CD8-positive, alpha-beta memory T cell (primary cell): ENCODE data around the gene ABHD2. TPM values are rescaled to one million over a fixed set of nuclear protein-coding genes. Genes with fewer than 3 reads are reported as not detected.

ENCODE experiments used
- CTCF ChIA-PET: fragments of 350-600 bp; sonication (Branson Sonifier 250); formaldehyde crosslinking; loops from one replicate; lab custom pipeline; 2021; ENCODE audit warnings: antibody characterized with exemption; lab: Charles Lee
- POLR2A ChIA-PET: fragments of 350-600 bp; sonication (Branson Sonifier 250); formaldehyde crosslinking; loops from one replicate; lab custom pipeline; 2021; ENCODE audit warnings: antibody characterized with exemption; lab: Charles Lee
- DNase-seq, 5 donors: peaks; one replicate each; pipeline versions ENCODE4 v3.0.0 to v3.0.0-alpha.2; 2020 to 2022; ENCODE audit warnings: mixed read lengths in 1 of 5
- H3K27ac ChIP-seq: one replicate; pipeline ENCODE4 v1.7.0; 2013; ENCODE audit warnings: low read depth, mild to moderate bottlenecking, low read length, moderate library complexity
- H3K27me3 ChIP-seq: 2 replicates; pipeline ENCODE4 v1.7.0; 2013; ENCODE audit warnings: low read length, mild to moderate bottlenecking; ENCODE audit not compliant: insufficient read depth, poor library complexity, severe bottlenecking
- H3K36me3 ChIP-seq: 2 replicates; pipeline ENCODE4 v1.7.0; 2013; ENCODE audit warnings: mild to moderate bottlenecking, low read length, moderate library complexity; ENCODE audit not compliant: insufficient read depth
- H3K4me1 ChIP-seq: 2 replicates; pipeline ENCODE4 v1.7.0; 2013; ENCODE audit warnings: mild to moderate bottlenecking, low read length, moderate library complexity; ENCODE audit not compliant: insufficient read depth
- H3K4me3 ChIP-seq: 2 replicates; pipeline ENCODE4 v1.7.0; 2013; ENCODE audit warnings: mild to moderate bottlenecking, low read length
- H3K9me3 ChIP-seq: 2 replicates; pipeline ENCODE4 v1.7.0; 2013; ENCODE audit warnings: mild to moderate bottlenecking, low read length
- H3K27ac Mint-ChIP-seq, 8 donors: one replicate each; pipeline ENCODE4 v1.8.0; 2020 to 2021; ENCODE audit warnings: mixed read lengths in 8 of 8, mild to moderate bottlenecking in 6 of 8, inconsistent platforms in 3 of 8, moderate library complexity in 3 of 8
- H3K27me3 Mint-ChIP-seq, 2 donors: one replicate each; pipeline ENCODE4 v1.8.0; 2020 to 2021; ENCODE audit warnings: mixed read lengths in 2 of 2, mild to moderate bottlenecking in 1 of 2, moderate library complexity in 1 of 2
- H3K36me3 Mint-ChIP-seq, 3 donors: one replicate each; pipeline ENCODE4 v1.8.0; 2020 to 2021; ENCODE audit warnings: mixed read lengths in 3 of 3, inconsistent platforms in 1 of 3, mild to moderate bottlenecking in 1 of 3
- H3K4me1 Mint-ChIP-seq, 3 donors: one replicate each; pipeline ENCODE4 v1.8.0; 2020 to 2021; ENCODE audit warnings: mixed read lengths in 3 of 3, inconsistent platforms in 1 of 3, mild to moderate bottlenecking in 1 of 3
- H3K4me3 Mint-ChIP-seq, 7 donors: one replicate each; pipeline ENCODE4 v1.8.0; 2020 to 2021; ENCODE audit warnings: mixed read lengths in 7 of 7, mild to moderate bottlenecking in 6 of 7, moderate library complexity in 4 of 7, inconsistent platforms in 2 of 7
- H3K9me3 Mint-ChIP-seq, 5 donors: one replicate each; pipeline ENCODE4 v1.8.0; 2020 to 2022; ENCODE audit warnings: mixed read lengths in 5 of 5, mild to moderate bottlenecking in 3 of 5, moderate library complexity in 2 of 5, inconsistent platforms in 1 of 5
- polyA plus RNA-seq: library from polyadenylated mRNA; unstranded; fragments of 300-500 nt; fragmentation: Illumina TruSeq; gene quantifications from one replicate; pipeline ENCODE4 v1.2.3, GENCODE V29; 2021
- total RNA-seq, 2 experiments: library from RNA; stranded (reverse); gene quantifications; one replicate each; pipeline ENCODE4 v1.2.3, GENCODE V29; 2021

ABHD2 gene
- total and polyA plus RNA-seq, 3 experiments from 2014 or later, result 22.9 to 79.8 (median 68.7) TPM

GRCh38 chr15:89177633-89178306, 89.5 kb downstream of the ABHD2 start:
- CTCF ChIA-PET, result interaction anchor here (0.7 to 3.4 kb wide), 22 partner anchors 10 to 287 kb away, joined by 3 to 35 read pairs (median 4); partner anchors contain the start of genes ABHD2 and HAPLN3
- no peaks in the 10 kb centered on the region for H3K9me3 Mint-ChIP-seq
- no peaks in the 10 kb centered on the region for H3K27me3 Mint-ChIP-seq
- peak; percentile 45 to 70 (median 51) for DNase-seq
- Histone ChIP-seq H3K4me1 (no peaks in the 10 kb centered on the region), H3K4me3 (no peak overlapping the region), H3K9me3 (no peaks in the 10 kb centered on the region), H3K27me3 (no peaks in the 10 kb centered on the region), H3K36me3 (peaks cover 10% of the 10 kb centered on the region), H3K27ac (no peak overlapping the region)
- POLR2A ChIA-PET, result no interaction called here
- H3K4me3 Mint-ChIP-seq, result no peak overlapping the region
- peak overlapping the region in 2 of 8 donors; percentile 31 to 58 for H3K27ac Mint-ChIP-seq
- H3K36me3 Mint-ChIP-seq, result peaks cover 6 to 75% (median 23%) of the 10 kb centered on the region in 3 donors
- H3K4me1 Mint-ChIP-seq, result peaks cover 3 to 6% (median 5%) of the 10 kb centered on the region in 3 donors

- Mint-ChIP-seq H3K27me3 (no peaks in the 10 kb centered on the region), H3K27ac (peak overlapping the region in 1 of 8 donors; percentile 49), H3K4me3 (no peak overlapping the region), H3K36me3 (peaks cover 6 to 76% (median 23%) of the 10 kb centered on the region in 3 donors), H3K9me3 (no peaks in the 10 kb centered on the region), H3K4me1 (peaks cover 3 to 6% (median 5%) of the 10 kb centered on the region in 3 donors)
- H3K36me3 ChIP-seq, result peaks cover 10% of the 10 kb centered on the region
- ChIA-PET POLR2A (no interaction called here), CTCF (interaction anchor here (0.7 to 3.4 kb wide), 21 partner anchors 11 to 287 kb away, joined by 3 to 35 read pairs (median 5); partner anchors contain the start of genes ABHD2 and HAPLN3)
- no peaks in the 10 kb centered on the region for H3K9me3 ChIP-seq
- H3K27ac ChIP-seq, result no peak overlapping the region
- no peak for DNase-seq
- no peak overlapping the region for H3K4me3 ChIP-seq
- no peaks in the 10 kb centered on the region for H3K27me3 ChIP-seq
- no peaks in the 10 kb centered on the region for H3K4me1 ChIP-seq
Measured at GRCh38 chr15:89178307-89178977, 90.2 kb downstream of the ABHD2 start.

DNA sequence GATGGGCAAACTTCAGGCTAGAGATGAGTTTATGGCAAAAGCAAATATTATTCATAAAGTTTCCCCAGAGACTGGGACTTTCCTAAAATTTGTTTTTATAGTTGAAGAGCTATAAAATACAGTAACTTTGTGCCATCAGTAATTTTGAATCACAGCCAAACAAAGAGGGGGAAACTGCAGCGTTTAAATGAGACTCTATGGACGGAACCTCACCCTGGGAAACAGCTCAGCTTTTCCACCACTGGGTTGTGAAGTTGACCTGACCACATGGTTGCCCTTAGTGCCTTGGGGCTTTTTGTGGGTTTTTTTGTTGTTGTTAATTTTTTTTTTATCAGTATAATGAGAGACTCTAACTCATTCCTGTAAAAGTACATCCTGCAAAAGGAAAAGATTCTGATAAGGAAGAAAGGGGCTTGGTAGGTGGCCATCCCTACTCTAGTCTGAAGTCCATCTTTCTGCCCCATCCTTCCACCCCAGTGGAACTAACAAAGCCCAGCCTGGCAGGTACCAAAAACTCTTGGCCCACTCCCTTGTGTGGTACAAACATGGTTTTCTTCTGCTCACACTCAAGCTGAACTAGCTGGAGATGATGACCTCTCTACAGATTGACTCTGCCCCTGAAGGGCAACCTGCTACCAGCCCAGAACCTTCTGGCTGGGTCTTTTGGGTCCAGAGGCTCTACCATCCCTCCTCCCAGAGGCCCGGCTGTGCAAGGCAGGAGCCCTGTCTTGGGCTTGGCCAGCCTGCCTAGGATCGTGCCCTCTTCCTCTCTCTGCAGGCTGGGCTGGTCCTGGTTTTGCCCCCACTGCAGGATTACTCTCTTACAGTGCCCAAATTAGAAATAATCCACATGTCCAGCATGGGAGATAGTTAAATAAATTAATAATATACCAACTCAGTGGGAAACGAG, 92.0 kb downstream of the ABHD2 start:
- Histone ChIP-seq H3K9me3 (no peaks in the 10 kb centered on the region), H3K27ac (no peak overlapping the region), H3K27me3 (no peaks in the 10 kb centered on the region), H3K36me3 (peaks cover 18% of the 10 kb centered on the region), H3K4me1 (no peaks in the 10 kb centered on the region), H3K4me3 (no peak overlapping the region)
- H3K36me3 Mint-ChIP-seq, result peaks cover 6 to 77% (median 25%) of the 10 kb centered on the region in 3 donors
- POLR2A ChIA-PET, result no interaction called here
- H3K27me3 Mint-ChIP-seq, result no peaks in the 10 kb centered on the region
- H3K27ac Mint-ChIP-seq, result peak overlapping the region in 2 of 8 donors; percentile 6 to 42
- no peak overlapping the region for H3K4me3 Mint-ChIP-seq
- DNase-seq, result no peak
- peaks cover 3 to 6% (median 5%) of the 10 kb centered on the region in 3 donors for H3K4me1 Mint-ChIP-seq
- CTCF ChIA-PET, result interaction anchor here (3.4 kb wide), 1 partner anchor 122 kb away, joined by 35 read pairs; no protein-coding TSS in a partner anchor
- no peaks in the 10 kb centered on the region for H3K9me3 Mint-ChIP-seq

- peaks cover 23% of the 10 kb centered on the region for H3K36me3 ChIP-seq
- H3K9me3 ChIP-seq, result no peaks in the 10 kb centered on the region
- no peak overlapping the region for H3K27ac ChIP-seq
- Mint-ChIP-seq H3K4me1 (peaks cover 0 to 2% (median 0%) of the 10 kb centered on the region in 3 donors), H3K36me3 (peaks cover 0 to 76% (median 16%) of the 10 kb centered on the region in 3 donors), H3K9me3 (no peaks in the 10 kb centered on the region), H3K27me3 (no peaks in the 10 kb centered on the region), H3K27ac (no peak overlapping the region), H3K4me3 (no peak overlapping the region)
- no peaks in the 10 kb centered on the region for H3K27me3 ChIP-seq
- POLR2A ChIA-PET, result no interaction called here
- no peak for DNase-seq
- CTCF ChIA-PET, result no interaction called here
- H3K4me3 ChIP-seq, result no peak overlapping the region
- H3K4me1 ChIP-seq, result no peaks in the 10 kb centered on the region
Measured at GRCh38 chr15:89184357-89184756, 96.1 kb downstream of the ABHD2 start.

DNA sequence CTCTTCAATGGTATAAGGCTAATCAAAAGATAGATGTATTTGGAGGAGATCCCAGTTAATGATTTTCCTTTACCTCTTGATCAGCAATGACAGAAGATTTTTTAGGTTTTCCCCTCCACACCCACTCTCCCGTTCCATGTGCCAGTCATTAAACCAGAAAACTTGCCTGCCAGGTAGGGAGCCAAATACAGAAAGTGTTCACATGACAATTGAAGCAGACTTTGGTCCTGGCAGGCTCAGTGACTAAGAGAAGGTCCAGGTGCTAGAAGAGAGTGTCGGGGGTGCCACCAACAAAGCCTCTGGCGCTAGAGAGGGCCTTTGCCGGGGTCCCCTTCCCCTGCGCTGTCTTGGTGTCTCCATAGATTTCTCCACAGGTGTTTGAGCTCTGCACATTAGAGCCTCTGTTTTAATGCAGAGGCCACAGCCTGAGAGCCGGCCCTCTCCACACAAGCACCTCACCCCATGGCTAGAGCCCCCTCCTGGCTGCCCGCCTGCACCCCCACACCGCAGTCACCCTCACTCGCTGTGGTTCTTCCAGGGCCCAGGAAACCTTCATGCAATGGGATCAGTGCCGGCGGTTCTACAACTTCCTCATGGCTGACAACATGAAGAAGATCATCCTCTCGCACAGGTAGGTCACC, 96.8 kb downstream of the ABHD2 start:
- Histone ChIP-seq H3K27ac (no peak overlapping the region), H3K9me3 (no peaks in the 10 kb centered on the region), H3K4me3 (no peak overlapping the region), H3K4me1 (no peaks in the 10 kb centered on the region), H3K36me3 (peaks cover 23% of the 10 kb centered on the region), H3K27me3 (no peaks in the 10 kb centered on the region)
- no peak overlapping the region for H3K4me3 Mint-ChIP-seq
- H3K27ac Mint-ChIP-seq, result peak overlapping the region in 1 of 8 donors; percentile 38
- no peaks in the 10 kb centered on the region for H3K9me3 Mint-ChIP-seq
- CTCF ChIA-PET, result interaction anchor here (1.5 kb wide), 1 partner anchor 22 kb away, joined by 6 read pairs; no protein-coding TSS in a partner anchor
- H3K4me1 Mint-ChIP-seq, result peaks cover 0 to 2% (median 0%) of the 10 kb centered on the region in 3 donors
- H3K27me3 Mint-ChIP-seq, result no peaks in the 10 kb centered on the region
- peaks cover 0 to 77% (median 16%) of the 10 kb centered on the region in 3 donors for H3K36me3 Mint-ChIP-seq
- no peak for DNase-seq
- POLR2A ChIA-PET, result no interaction called here

DNA sequence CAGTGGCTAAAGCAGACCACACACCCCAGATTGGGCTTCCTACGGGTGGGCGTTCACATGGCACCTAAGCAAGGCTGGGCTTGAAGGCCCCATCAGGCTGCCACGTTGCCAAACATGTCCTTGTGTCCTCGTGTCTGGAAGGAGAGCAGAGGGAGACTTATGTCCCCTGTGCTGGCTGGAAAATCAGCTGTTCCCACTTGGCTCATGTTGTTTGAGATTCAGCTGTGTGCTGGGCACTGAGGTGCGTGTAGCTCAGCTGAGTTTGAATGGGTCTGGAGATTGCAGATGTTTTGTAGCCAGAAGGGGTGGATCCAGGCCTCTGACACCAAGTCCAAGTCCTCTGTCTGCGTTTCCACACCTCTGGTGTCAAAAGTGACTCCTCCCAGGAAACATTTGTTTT, 98.5 kb downstream of the ABHD2 start:
- H3K36me3 ChIP-seq, result peaks cover 34% of the 10 kb centered on the region
- no peaks in the 10 kb centered on the region for H3K4me1 ChIP-seq
- DNase-seq, result no peak
- no peaks in the 10 kb centered on the region for H3K9me3 ChIP-seq
- no peak overlapping the region for H3K4me3 Mint-ChIP-seq
- peaks cover 7 to 80% (median 20%) of the 10 kb centered on the region in 3 donors for H3K36me3 Mint-ChIP-seq
- no peaks in the 10 kb centered on the region for H3K27me3 Mint-ChIP-seq
- CTCF ChIA-PET, result no interaction called here
- POLR2A ChIA-PET, result no interaction called here
- no peak overlapping the region for H3K27ac ChIP-seq
- H3K27me3 ChIP-seq, result no peaks in the 10 kb centered on the region
- H3K27ac Mint-ChIP-seq, result no peak overlapping the region
- peaks cover 0 to 2% (median 0%) of the 10 kb centered on the region in 3 donors for H3K4me1 Mint-ChIP-seq
- H3K4me3 ChIP-seq, result no peak overlapping the region
- H3K9me3 Mint-ChIP-seq, result no peaks in the 10 kb centered on the region

- H3K27me3 ChIP-seq, result no peaks in the 10 kb centered on the region
- H3K9me3 Mint-ChIP-seq, result no peaks in the 10 kb centered on the region
- H3K4me3 ChIP-seq, result no peak overlapping the region
- no peak overlapping the region for H3K4me3 Mint-ChIP-seq
- H3K27me3 Mint-ChIP-seq, result no peaks in the 10 kb centered on the region
- no peaks in the 10 kb centered on the region for H3K9me3 ChIP-seq
- DNase-seq, result no peak
- H3K27ac ChIP-seq, result no peak overlapping the region
- peaks cover 0 to 2% (median 0%) of the 10 kb centered on the region in 3 donors for H3K4me1 Mint-ChIP-seq
- ChIA-PET POLR2A (no interaction called here), CTCF (no interaction called here)
- H3K36me3 ChIP-seq, result peaks cover 34% of the 10 kb centered on the region
- no peak overlapping the region for H3K27ac Mint-ChIP-seq
- no peaks in the 10 kb centered on the region for H3K4me1 ChIP-seq
- H3K36me3 Mint-ChIP-seq, result peaks cover 7 to 83% (median 25%) of the 10 kb centered on the region in 3 donors
Measured at GRCh38 chr15:89187301-89187985, 99.2 kb downstream of the ABHD2 start.
